H1 (cell line): Measurements from ENCODE around the gene METTL9. TPM values are rescaled to one million over a fixed set of nuclear protein-coding genes. Genes with fewer than 3 reads are reported as not detected.

Experiments used
- POLR2AphosphoS5 ChIP-seq: IDR thresholded peaks from 2 replicates; pipeline ENCODE4 v1.6.1; 2011; ENCODE audit warnings: low read depth, low read length
- SAP30 ChIP-seq: fragments of 300-600 bp; sonication (generic); IDR thresholded peaks from 2 replicates; pipeline ENCODE4 v1.7.1; 2012; ENCODE audit warnings: low read length, moderate library complexity, mild to moderate bottlenecking, inconsistent platforms; ENCODE audit not compliant: insufficient read depth, insufficient replicate concordance
- polyA plus RNA-seq, 7 experiments: library from polyadenylated mRNA; depleted of rRNA in 3 of 7; stranded (reverse) in 5 of 7; unstranded in 2 of 7; fragments of >200 nt in 5 of 7; fragments of 200-250 nt in 2 of 7; gene quantifications; 1 replicate in 5 of 7; 2 replicates in 1 of 7; 4 replicates in 1 of 7; pipeline versions ENCODE4 v1.2.1 to v1.2.3, GENCODE V29; 2011 to 2013; ENCODE audit warnings: missing spikeins in 2 of 7, mixed read lengths in 2 of 7
- total RNA-seq: library from RNA; stranded (reverse); fragmentation: NEBNext Ultra II Directional; extraction: Animal tissue kit (Norgen Biotek cat#: 25700); gene quantifications from 2 replicates; pipeline ENCODE4 v1.2.1, GENCODE V29; 2021
- TF ChIP-seq, protein P1 (sequence below): fragments of 300-600 bp; sonication (generic); IDR thresholded peaks from 2 replicates; pipeline ENCODE4 v1.7.1; 2012; ENCODE audit warnings: low read length, moderate library complexity, mild to moderate bottlenecking, inconsistent platforms; ENCODE audit not compliant: insufficient replicate concordance
- TF ChIP-seq, protein P2 (sequence below): IDR thresholded peaks from 2 replicates; pipeline ENCODE4 v1.6.1; 2012; ENCODE audit warnings: inconsistent platforms

Gene METTL9
- total and polyA plus RNA-seq, 2 of the 8 experiments (the other 6 are each of a cell fraction or from before 2014, with no cell fraction given): 45.4 to 112 TPM

DNA sequence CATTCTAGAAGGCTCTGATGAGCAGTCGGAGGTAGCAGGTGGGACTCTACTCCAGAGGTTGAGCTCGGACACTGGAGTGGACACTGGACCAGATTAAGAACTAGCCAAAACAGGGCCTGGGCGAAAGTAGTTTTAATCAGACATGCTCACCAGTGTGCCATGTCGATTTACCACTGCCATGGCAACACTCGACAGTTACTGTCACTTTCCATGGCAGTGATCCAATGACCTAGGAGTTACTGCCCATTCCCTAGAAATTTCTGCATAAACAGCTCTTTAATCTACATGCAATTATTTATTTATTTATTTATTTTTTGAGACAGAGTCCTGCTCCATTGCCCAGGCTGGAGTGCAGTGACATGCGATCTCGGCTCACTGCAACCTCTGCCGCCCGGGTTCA lies 7.2 kb upstream of the METTL9 start (continued):
- TF ChIP-seq, protein P1, sequence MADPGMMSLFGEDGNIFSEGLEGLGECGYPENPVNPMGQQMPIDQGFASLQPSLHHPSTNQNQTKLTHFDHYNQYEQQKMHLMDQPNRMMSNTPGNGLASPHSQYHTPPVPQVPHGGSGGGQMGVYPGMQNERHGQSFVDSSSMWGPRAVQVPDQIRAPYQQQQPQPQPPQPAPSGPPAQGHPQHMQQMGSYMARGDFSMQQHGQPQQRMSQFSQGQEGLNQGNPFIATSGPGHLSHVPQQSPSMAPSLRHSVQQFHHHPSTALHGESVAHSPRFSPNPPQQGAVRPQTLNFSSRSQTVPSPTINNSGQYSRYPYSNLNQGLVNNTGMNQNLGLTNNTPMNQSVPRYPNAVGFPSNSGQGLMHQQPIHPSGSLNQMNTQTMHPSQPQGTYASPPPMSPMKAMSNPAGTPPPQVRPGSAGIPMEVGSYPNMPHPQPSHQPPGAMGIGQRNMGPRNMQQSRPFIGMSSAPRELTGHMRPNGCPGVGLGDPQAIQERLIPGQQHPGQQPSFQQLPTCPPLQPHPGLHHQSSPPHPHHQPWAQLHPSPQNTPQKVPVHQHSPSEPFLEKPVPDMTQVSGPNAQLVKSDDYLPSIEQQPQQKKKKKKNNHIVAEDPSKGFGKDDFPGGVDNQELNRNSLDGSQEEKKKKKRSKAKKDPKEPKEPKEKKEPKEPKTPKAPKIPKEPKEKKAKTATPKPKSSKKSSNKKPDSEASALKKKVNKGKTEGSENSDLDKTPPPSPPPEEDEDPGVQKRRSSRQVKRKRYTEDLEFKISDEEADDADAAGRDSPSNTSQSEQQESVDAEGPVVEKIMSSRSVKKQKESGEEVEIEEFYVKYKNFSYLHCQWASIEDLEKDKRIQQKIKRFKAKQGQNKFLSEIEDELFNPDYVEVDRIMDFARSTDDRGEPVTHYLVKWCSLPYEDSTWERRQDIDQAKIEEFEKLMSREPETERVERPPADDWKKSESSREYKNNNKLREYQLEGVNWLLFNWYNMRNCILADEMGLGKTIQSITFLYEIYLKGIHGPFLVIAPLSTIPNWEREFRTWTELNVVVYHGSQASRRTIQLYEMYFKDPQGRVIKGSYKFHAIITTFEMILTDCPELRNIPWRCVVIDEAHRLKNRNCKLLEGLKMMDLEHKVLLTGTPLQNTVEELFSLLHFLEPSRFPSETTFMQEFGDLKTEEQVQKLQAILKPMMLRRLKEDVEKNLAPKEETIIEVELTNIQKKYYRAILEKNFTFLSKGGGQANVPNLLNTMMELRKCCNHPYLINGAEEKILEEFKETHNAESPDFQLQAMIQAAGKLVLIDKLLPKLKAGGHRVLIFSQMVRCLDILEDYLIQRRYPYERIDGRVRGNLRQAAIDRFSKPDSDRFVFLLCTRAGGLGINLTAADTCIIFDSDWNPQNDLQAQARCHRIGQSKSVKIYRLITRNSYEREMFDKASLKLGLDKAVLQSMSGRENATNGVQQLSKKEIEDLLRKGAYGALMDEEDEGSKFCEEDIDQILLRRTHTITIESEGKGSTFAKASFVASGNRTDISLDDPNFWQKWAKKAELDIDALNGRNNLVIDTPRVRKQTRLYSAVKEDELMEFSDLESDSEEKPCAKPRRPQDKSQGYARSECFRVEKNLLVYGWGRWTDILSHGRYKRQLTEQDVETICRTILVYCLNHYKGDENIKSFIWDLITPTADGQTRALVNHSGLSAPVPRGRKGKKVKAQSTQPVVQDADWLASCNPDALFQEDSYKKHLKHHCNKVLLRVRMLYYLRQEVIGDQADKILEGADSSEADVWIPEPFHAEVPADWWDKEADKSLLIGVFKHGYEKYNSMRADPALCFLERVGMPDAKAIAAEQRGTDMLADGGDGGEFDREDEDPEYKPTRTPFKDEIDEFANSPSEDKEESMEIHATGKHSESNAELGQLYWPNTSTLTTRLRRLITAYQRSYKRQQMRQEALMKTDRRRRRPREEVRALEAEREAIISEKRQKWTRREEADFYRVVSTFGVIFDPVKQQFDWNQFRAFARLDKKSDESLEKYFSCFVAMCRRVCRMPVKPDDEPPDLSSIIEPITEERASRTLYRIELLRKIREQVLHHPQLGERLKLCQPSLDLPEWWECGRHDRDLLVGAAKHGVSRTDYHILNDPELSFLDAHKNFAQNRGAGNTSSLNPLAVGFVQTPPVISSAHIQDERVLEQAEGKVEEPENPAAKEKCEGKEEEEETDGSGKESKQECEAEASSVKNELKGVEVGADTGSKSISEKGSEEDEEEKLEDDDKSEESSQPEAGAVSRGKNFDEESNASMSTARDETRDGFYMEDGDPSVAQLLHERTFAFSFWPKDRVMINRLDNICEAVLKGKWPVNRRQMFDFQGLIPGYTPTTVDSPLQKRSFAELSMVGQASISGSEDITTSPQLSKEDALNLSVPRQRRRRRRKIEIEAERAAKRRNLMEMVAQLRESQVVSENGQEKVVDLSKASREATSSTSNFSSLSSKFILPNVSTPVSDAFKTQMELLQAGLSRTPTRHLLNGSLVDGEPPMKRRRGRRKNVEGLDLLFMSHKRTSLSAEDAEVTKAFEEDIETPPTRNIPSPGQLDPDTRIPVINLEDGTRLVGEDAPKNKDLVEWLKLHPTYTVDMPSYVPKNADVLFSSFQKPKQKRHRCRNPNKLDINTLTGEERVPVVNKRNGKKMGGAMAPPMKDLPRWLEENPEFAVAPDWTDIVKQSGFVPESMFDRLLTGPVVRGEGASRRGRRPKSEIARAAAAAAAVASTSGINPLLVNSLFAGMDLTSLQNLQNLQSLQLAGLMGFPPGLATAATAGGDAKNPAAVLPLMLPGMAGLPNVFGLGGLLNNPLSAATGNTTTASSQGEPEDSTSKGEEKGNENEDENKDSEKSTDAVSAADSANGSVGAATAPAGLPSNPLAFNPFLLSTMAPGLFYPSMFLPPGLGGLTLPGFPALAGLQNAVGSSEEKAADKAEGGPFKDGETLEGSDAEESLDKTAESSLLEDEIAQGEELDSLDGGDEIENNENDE: no peak
- TF ChIP-seq, protein P2, sequence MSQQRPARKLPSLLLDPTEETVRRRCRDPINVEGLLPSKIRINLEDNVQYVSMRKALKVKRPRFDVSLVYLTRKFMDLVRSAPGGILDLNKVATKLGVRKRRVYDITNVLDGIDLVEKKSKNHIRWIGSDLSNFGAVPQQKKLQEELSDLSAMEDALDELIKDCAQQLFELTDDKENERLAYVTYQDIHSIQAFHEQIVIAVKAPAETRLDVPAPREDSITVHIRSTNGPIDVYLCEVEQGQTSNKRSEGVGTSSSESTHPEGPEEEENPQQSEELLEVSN: no peak
- TF ChIP-seq POLR2AphosphoS5: no peak
- TF ChIP-seq SAP30: no peak
